HL-60 (cell line): ENCODE data around the gene ADAM17.
"Not testable (repeated sequence)": the region's sequence is repeated elsewhere in the genome, so short reads cannot be mapped to it uniquely, and the experiment has no call there.

ENCODE experiments used
- DNase-seq, 2 experiments: peaks; one replicate each; pipeline ENCODE4 v3.0.0-alpha.2; 2010 to 2020; ENCODE audit warnings: low read depth in 1 of 2, low spot score in 1 of 2
- H3K27ac ChIP-seq: fragments of 250-450 bp; sonication (Bioruptor Pico); replicated peaks from 2 replicates; pipeline ENCODE4 v1.5.1; 2020; ENCODE audit warnings: mild to moderate bottlenecking, moderate library complexity
- H3K27me3 ChIP-seq: fragments of 250-450 bp; sonication (Bioruptor Pico); 2 replicates; pipeline ENCODE4 v1.5.1; 2021; ENCODE audit warnings: mild to moderate bottlenecking, moderate library complexity; ENCODE audit not compliant: insufficient read depth, poor library complexity, severe bottlenecking
- H3K4me3 ChIP-seq: replicated peaks from 2 replicates; pipeline ENCODE4 v1.5.1; 2011; ENCODE audit warnings: mild to moderate bottlenecking, control low read depth, low read length; ENCODE audit not compliant: insufficient read depth
- CTCF ChIP-seq: IDR thresholded peaks from one replicate; pipeline ENCODE4 v1.5.1; 2011; ENCODE audit warnings: low read length, control low read depth, inconsistent platforms; ENCODE audit not compliant: insufficient read depth
- GABPA ChIP-seq: IDR thresholded peaks from 2 replicates; pipeline ENCODE4 v1.6.1; 2012; ENCODE audit warnings: low read depth
- POLR2AphosphoS5 ChIP-seq: IDR thresholded peaks from 2 replicates; pipeline ENCODE4 v1.6.1; 2012; ENCODE audit warnings: low read depth
- REST ChIP-seq: IDR thresholded peaks from 2 replicates; pipeline ENCODE4 v1.6.1; 2012; ENCODE audit warnings: low read depth; ENCODE audit not compliant: insufficient replicate concordance
- SPI1 ChIP-seq: IDR thresholded peaks from 2 replicates; pipeline ENCODE4 v1.6.1; 2012; ENCODE audit warnings: low read depth, mild to moderate bottlenecking, borderline replicate concordance

Gene ADAM17

DNA sequence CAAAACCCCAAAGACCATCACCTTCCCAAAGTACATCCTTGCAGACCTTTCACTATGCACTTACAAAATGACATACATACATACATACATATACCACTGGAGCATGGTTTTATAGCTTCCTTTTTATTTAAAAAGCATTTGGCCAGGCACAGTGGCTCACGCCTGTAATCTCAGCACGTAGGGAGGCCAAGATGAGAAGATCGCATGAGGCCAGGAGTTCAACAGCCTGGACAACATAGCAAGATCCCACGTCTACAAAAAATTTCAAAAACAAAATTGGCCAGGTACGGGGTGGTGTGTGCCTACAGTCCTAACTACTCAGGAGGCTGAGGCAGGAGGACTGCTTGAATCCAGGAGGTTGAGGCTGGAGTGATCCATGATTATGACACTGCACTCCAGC lies 29.9 kb upstream of the ADAM17 start:
- no peak overlapping the region for H3K4me3 ChIP-seq
- H3K27me3 ChIP-seq: no peaks in the 10 kb centered on the region
- H3K27ac ChIP-seq: no peak overlapping the region
- no peak for DNase-seq
- TF ChIP-seq POLR2AphosphoS5: no peak
- no peak for TF ChIP-seq CTCF
- TF ChIP-seq SPI1: no peak
- no peak for TF ChIP-seq GABPA
- no peak for TF ChIP-seq REST

DNA sequence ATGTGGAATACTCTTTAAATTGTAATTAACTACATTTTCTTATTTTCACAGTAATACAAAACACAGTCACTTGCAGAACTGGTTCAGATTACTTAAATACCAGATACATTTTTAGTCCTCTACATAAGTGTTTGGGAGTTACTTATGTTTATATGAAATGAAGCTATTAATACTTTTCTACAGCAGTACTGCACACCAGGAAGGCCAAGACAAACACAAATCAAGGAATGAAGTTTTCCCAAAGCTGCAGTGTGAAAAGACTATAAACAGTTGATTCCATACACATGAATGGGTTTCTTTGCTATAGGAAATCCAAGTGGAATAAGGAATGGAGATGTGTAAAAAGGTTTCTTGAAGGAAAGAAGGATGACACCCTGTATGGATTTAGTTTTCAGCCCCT lies 29.3 kb upstream of the ADAM17 start:
- H3K27me3 ChIP-seq, DNase-seq, H3K4me3 ChIP-seq, H3K27ac ChIP-seq: not testable (repeated sequence)

- no peaks in the 10 kb centered on the region for H3K27me3 ChIP-seq
- no peak overlapping the region for H3K27ac ChIP-seq
- no peak for DNase-seq
- TF ChIP-seq SPI1: no peak
- TF ChIP-seq REST: no peak
- no peak for TF ChIP-seq GABPA
- TF ChIP-seq POLR2AphosphoS5: no peak
- TF ChIP-seq CTCF: no peak
- H3K4me3 ChIP-seq: no peak overlapping the region
These were observed 27.0 kb upstream of the ADAM17 start for GRCh38 chr2:9582624-9583023.

DNA sequence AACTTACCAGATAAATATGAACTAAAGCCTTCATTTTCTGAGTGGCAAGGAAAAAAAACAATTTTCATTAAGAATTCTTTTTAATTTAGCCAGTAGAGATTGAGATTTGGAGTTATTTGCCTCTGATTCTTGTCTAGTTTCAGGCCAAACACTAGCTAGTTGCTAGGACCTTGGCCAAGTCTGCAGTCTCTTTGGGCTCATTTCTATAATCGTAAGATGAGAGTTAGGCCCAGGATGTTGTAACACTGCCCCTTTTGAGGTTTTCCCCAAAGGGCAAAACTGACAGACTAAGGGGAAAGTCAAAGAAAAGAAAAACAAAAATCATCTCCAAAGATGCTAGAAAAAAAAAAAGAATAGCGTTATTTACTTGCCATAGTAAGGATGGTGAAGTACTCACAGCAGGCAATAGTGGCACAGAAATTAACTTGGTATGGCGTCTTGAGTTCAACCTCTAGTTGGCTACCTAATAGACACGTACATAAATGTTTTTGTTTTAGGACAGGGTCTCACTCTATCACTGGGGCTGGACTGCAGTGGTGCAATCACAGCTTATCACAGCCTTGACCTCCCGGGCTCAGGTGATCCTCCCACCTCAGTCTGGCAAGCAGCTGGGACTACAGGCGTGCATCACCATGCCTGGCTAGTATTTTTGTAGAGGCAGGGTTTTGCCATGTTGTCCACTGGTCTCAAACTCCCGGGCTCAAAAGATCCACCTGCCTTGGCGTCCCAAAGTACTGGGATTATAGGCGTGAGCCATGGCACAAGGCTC lies 23.0 kb upstream of the ADAM17 start:
- TF ChIP-seq CTCF (no peak), REST (no peak), SPI1 (no peak), POLR2AphosphoS5 (no peak)
- DNase-seq: no peak
- Histone ChIP-seq H3K4me3 (no peak overlapping the region), H3K27ac (no peak overlapping the region), H3K27me3 (no peaks in the 10 kb centered on the region)
